Measurements from ENCODE around the gene MDN1.
"Not testable (repeated sequence)": the region's sequence is repeated elsewhere in the genome, so short reads cannot be mapped to it uniquely, and the experiment has no call there.

The MDN1 gene

GRCh38 chr6:89826029-89826528 is 6.5 kb upstream of the MDN1 start:
- no peak for DNase-seq (ENCODE audit: low read depth in 2 of 2)

DNA sequence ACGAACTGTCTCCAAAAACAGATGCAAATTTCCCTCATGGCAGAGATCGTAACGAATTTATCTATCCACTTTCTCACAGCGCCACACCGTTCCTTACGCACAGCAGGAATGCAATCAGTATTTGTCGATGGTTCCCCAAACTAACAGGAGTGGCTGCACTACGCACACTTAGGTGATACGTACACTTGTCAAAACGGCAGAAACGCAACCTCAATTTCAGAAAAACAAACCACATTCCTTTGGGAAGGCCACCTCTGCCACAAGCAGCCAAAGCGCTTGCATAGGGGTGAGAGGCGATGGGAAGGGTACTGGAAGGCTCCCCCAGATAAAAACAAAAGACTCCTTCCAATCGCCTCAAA is 638 bp downstream of the MDN1 start:
- DNase-seq (ENCODE audit: low read depth in 2 of 2) = no peak

GRCh38 chr6:89817481-89817880 is 2.1 kb downstream of the MDN1 start:
- DNase-seq (ENCODE audit: low read depth in 2 of 2) = no peak

DNA sequence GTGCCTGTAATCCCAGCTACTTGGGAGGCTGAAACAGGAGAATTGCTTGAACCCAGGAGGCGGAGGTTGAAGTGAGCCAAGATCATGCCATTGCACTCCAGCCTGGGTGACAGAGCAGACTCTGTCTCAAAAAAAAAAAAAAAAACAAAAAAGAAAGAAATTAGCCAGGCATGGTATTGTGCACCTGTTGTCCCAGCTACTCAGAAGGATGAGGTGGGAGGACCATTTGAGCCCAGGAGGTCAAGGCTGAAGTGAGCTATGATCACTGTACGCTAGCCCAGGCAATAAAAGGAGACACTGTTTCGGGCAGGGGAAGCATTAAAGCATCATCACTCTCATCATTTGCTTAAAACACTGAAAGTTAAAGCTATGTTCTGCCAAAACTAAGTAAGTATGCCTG is 6.2 kb downstream of the MDN1 start:
- not testable (repeated sequence) for DNase-seq (ENCODE audit: low read depth in 2 of 2)

DNA sequence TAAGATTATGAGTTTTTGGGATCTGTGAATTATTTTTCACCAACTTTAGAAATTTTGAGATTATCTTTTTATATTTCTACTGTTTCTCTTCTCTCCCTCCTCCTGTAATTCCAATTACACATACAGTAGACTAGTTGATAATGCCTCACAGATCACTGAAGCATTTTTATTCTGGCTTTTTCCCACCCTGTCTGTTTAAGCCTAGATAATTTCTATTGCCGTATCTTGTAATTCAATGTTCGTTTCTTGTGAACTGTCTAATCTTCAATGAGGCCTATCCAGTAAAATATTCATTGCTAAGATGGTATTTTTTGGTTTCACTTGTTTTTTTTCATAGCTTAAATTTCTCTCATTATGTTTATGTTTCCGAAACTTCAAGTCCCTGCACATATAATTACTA is 12.0 kb downstream of the MDN1 start:
- DNase-seq (ENCODE audit: low read depth in 2 of 2) = no peak

GRCh38 chr6:89805814-89806371 is 13.7 kb downstream of the MDN1 start:
- no peak for DNase-seq (ENCODE audit: low read depth in 2 of 2)

DNA sequence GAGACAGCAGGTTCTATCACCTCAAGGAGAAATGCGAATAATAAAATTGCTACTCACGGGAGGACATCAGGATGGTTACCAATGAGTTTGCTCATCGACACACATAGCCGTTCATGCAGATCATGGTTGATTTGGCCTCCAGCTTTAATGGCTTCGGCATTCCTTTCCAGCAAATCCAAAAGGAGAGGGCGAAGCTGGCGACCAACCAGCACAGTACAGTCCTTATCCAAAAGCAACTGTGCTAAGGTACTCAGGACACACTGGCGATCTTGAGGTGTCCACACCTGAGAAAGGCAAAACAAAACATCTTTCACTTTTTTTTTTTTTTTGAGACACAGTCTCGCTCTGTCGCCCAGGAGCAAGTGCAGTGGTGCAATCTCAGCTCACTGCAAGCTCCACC is 16.3 kb downstream of the MDN1 start:
- DNase-seq (ENCODE audit: low read depth in 2 of 2) = no peak

DNA sequence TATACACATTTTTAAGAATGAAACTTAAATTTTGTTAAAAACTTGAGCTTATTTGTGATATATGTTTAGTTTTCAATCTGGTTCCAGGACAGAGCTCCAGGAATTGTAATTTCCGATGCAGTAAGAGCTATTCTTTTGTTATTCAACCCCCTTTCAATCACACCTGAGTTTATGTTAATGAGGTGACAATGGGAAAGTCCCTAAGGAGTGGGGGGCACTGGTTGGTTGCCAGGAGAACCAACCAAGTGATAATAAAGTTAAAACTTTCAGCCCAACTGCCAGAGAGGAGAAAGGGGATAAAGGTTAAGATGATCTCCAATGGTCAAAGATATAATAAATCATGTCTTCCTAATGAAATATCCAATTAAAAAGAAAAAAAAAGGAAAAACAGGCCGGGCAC is 19.8 kb downstream of the MDN1 start:
- no peak for DNase-seq (ENCODE audit: low read depth in 2 of 2)

GRCh38 chr6:89799096-89799495 is 20.5 kb downstream of the MDN1 start:
- no peak for DNase-seq (ENCODE audit: low read depth in 2 of 2)

DNA sequence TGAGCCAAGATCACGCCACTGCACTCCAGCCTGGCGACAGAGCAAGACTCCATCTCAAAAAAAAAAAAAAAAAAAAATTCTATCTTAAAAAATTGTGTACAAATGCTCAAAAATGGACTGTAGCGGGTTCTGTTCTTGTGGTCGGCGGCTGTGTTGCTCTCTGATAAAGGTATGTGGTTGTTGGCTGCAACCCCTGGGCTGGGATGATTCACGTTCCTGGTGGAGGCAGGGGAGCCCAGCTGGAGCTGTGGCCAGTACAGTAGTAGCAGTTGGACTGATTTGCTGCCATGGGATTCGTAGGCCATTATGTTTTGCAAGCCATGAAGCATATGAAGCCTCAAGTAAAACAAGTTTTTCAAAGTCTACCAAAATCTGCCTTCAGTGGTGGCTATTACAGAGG is 22.3 kb downstream of the MDN1 start:
- no peak for DNase-seq (ENCODE audit: low read depth in 2 of 2)

DNA sequence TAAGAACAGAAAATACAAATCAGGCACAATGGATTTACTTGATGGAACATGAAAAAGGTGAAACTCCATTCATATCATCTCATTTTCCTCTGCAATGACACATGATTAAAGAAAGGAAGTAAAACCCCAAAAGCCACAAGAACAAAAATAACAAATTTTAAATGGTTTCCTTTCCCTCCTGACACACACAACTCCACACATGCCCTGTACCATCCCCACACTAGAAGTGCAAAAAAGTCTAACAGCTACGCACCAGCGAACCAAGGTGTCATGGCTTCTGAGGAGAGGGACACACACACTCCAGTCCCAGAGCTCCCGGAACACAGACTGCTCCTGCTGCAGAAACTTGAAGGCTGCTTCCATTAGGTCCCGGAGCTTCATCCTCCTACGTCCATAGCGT is 25.3 kb downstream of the MDN1 start:
- DNase-seq (ENCODE audit: low read depth in 2 of 2) = no peak

- no peak for DNase-seq (ENCODE audit: low read depth in 2 of 2)
Observed at GRCh38 chr6:89793586-89793985, 26.0 kb downstream of the MDN1 start.

DNA sequence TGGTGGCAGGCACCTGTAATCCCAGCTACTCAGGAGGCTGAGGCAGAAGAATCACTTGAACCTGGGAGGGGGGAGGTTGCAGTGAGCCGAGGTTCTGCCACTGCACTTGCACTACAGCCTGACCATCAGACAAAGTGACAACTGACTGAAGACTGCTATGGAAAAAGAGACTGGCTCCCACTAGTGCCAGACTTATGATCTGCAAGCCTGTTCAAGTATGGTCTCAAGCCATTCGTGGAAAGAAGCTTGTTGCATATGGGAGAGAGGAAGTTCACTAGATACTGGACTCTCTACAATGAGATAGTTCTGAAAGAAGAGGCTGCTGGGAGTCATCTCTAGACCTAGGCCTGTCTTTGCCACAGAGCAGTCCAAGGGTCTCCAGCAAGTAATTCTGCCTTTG is 26.7 kb downstream of the MDN1 start:
- no peak for DNase-seq (ENCODE audit: low read depth in 2 of 2)

DNA sequence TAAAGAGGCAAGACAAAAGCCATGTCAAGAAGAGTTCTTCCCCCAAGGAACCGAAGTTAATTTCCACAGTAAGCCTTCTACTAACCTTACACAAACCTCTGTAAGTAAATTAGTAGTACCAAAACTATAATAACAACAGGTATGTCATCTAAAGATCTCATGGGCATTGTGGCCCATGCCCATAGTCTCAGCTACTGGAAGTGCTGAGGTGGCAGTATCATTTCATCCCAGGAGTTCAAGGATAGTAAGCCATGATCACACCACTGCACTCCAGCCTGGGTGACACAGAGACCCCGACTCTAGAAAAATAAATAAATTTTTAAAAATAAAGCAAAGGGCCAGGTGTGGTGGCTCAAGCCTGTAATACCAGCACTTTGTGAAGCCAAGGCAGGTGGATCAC is 29.2 kb downstream of the MDN1 start:
- DNase-seq (ENCODE audit: low read depth in 2 of 2) = no peak

- DNase-seq (ENCODE audit: low read depth in 2 of 2) = no peak
Observed at GRCh38 chr6:89789980-89790379, 29.6 kb downstream of the MDN1 start.

- DNase-seq (ENCODE audit: low read depth in 2 of 2) = no peak
Observed at GRCh38 chr6:89787660-89788328, 31.8 kb downstream of the MDN1 start.

DNA sequence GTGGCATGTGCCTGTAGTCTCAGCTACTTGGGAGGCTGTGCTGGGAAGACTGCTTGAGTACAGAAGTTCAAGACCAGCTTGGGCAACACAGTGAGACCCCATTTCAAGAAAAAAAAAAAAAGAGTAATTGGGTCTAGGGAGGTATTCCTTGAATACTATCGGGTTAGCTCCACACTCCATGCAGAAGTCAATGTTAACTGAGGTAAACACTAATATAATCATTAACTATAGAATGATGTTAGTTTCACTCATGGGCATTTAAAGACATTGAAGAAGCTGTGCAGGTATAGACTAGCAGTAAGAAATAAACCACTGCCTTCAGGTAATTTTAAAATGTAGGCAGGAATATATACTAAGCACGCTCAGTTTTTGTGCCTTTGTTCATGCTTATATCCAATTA is 32.6 kb downstream of the MDN1 start:
- no peak for DNase-seq (ENCODE audit: low read depth in 2 of 2)

DNA sequence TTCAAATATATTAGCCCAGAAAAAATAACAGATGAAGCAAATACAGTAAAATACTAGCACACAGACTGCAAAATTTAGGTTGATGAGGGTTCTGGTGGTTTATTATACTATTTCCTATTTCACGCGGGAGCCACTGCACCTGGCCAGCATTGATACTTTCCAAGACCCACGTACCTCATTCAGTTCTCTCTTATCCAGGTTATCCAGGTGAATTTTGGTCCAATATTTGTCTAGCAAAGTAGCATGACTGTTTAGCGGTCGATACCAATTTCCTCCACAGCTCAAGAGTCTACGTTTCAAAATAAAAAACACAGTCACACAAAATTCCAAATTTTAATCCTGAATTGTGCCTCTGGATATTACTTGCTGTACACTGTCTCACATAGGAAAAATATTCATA is 34.8 kb downstream of the MDN1 start:
- DNase-seq (ENCODE audit: low read depth in 2 of 2) = no peak

DNA sequence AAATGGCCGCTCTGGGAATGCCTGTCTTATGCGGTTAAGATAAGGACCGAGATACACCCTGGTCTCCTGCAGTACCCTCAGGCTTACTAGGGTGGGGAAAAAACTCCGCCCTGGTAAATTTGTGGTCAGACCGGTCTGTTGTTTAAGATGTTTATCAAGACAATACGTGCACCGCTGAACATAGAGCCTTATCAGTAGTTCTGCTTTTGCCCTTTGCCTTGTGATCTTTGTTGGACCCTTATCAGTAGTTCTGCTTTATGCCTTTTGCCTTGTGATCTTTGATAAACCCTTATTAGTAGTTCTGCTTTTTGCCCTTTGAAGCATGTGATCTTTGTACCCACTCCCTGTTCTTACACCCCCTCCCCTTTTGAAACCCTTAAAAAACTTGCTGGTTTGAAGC is 36.3 kb downstream of the MDN1 start:
- DNase-seq (ENCODE audit: low read depth in 2 of 2) = not testable (repeated sequence)

- no peak for DNase-seq (ENCODE audit: low read depth in 2 of 2)
Observed at GRCh38 chr6:89782222-89782621, 37.4 kb downstream of the MDN1 start.

DNA sequence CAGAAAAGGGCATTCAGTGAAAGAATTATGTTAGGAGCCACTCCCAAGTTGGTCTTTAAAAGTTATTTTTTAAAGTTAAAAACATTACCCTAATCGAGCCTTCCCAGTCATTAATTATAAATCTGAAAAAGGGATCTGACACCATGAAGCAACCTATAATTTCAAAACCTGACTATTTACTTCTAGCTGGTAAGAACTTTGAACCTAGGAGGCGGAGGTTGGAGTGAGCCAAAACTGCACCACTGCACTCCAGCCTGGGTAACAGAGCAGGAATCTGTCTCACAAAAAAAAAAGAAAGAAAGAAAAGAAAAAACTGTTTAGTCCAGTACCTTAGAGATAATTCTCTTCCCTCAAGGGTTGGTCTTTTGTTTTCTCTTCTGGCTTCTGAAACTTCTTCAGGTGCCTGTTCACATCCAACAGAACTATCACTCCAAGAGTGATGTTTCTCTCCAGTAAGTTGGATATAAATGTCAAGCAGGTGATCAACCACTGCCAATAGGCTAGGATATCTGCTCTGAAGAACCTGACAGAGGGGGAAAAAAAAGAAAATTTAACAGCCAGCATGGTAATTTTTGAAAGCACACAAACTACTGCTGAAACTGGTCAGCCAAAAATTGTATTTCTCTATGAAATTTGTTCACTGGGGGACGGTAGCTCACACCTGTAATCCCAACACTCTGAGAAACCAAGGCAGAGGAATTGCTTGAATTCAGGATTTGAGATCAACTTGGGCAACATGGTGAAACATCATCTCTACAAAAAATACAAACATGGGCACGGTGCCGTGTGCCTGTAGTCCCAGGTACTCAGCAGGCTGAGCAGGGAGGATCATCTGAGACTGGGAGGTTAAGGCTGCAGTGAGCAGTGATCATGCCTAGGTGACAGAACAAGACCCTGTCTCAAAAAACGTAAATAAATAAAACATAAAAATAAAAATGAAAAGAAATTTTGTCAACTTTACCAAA is 38.2 kb downstream of the MDN1 start:
- DNase-seq (ENCODE audit: low read depth in 2 of 2) = no peak

GRCh38 chr6:89777455-89777854 is 42.1 kb downstream of the MDN1 start:
- DNase-seq (ENCODE audit: low read depth in 2 of 2) = no peak

Measured in stimulated activated CD8-positive, alpha-beta memory T cell treated with anti-CD3 and anti-CD28 coated beads, Interleukin-2, amount 100 ng/mL, for 1 hour (primary cell).